Activated CD4-positive, alpha-beta memory T cell treated with anti-CD3 and anti-CD28 coated beads for 36 hours (primary cell): ENCODE measurements around the gene LIPA. TPM values are rescaled to one million over a fixed set of nuclear protein-coding genes. Genes with fewer than 3 reads are reported as not detected.
"Not testable (repeated sequence)": the region's sequence is repeated elsewhere in the genome, so short reads cannot be mapped to it uniquely, and the experiment has no call there.

Source experiments
- CTCF ChIA-PET: fragments of 350-600 bp; sonication (Branson Sonifier 250); formaldehyde crosslinking; loops from one replicate; lab custom pipeline; 2021; ENCODE audit warnings: antibody characterized with exemption, inconsistent platforms; lab: Charles Lee
- POLR2A ChIA-PET: fragments of 350-600 bp; sonication (Branson Sonifier 250); formaldehyde crosslinking; loops from one replicate; lab custom pipeline; 2021; ENCODE audit warnings: antibody characterized with exemption; lab: Charles Lee
- DNase-seq: peaks from one replicate; pipeline ENCODE4 v3.0.0-alpha.2; 2020
- H3K27ac Mint-ChIP-seq: one replicate; pipeline ENCODE4 v1.8.0; 2021; ENCODE audit warnings: mixed read lengths
- H3K27me3 Mint-ChIP-seq: one replicate; pipeline ENCODE4 v1.8.0; 2021; ENCODE audit warnings: mixed read lengths
- H3K36me3 Mint-ChIP-seq: one replicate; pipeline ENCODE4 v1.8.0; 2021; ENCODE audit warnings: mixed read lengths
- H3K4me1 Mint-ChIP-seq: one replicate; pipeline ENCODE4 v1.8.0; 2021; ENCODE audit warnings: low read depth, mixed read lengths
- H3K4me3 Mint-ChIP-seq: one replicate; pipeline ENCODE4 v1.8.0; 2021; ENCODE audit warnings: mild to moderate bottlenecking, mixed read lengths
- H3K9me3 Mint-ChIP-seq: one replicate; pipeline ENCODE4 v1.8.0; 2021; ENCODE audit warnings: mixed read lengths
- intact Hi-C: fragments of 100-400 bp; cut with micrococcal nuclease; formaldehyde crosslinking; loops from one replicate; pipeline ENCODE4 v1.15.1; 2023
- total RNA-seq, 2 experiments: library from RNA; stranded (reverse); gene quantifications; one replicate each; pipeline ENCODE4 v1.2.3, GENCODE V29; 2021

The LIPA gene
- total RNA-seq, result 10 to 100 TPM; 22.7 to 23.8 TPM

DNA sequence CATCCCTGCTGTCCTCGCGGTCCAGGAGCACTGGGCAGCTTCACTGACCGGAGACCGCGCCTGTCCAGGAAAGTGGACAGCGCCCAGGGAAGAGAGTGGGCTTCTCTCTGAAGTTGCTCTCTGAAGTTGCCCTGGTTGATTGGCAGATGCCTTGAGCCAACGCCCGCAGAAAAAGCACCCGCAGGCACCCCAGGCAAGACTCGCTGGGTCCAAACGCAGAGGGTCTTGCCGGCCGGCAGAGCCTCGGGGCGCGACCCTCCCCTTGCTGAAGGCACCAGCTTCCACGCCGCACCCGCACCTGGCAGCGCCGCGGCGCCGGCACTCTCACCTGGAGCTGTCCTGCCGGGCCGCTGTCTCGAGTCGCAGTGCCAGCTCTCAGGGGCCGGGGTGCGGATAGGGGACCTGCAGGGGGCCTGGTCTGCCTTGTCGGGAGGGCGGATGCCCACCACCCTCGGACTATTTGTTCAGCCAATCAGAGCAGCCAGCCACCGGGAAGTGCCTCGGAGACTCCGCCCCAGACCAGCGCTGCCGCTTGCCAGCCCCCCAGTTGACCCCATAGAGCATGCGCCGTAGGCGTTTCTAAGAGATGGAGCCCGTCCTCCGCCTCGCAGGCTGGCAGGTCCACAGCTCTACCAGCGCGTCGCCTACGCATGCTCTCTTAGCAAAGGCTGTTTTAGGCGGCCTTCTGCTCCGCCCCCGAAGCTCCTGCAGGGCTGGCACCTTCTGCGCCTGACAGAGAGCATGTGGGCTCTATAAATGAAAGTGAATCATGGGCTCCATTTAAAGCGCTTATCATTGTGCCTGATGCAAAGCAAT lies at the start of gene LIPA:
Gene LIPA, minus strand, starts transcription at position 367 of the 816 bp plus-strand sequence. CDS start 4,127 bp downstream, outside the sequence.
- ChIA-PET CTCF (interaction anchor here (0.6 to 2.5 kb wide), 8 partner anchors 21 to 417 kb away, joined by 3 to 18 read pairs (median 6); no protein-coding TSS in a partner anchor), POLR2A (interaction anchor here (0.9 kb wide), 1 partner anchor 162 kb away, joined by 3 read pairs; no protein-coding TSS in a partner anchor)
- intact Hi-C loops, result loop anchor here (1.0 to 10.0 kb wide), 8 partner anchors 35 to 1623 kb away; partner anchors contain the start of genes IFIT1, IFIT5, KIF20B and KLLN
- peaks cover 30% of the 10 kb centered on the region for H3K4me1 Mint-ChIP-seq
- H3K27ac Mint-ChIP-seq, result peak within 1 kb of the TSS; percentile 46
- peaks cover 10% of the 10 kb centered on the region for H3K36me3 Mint-ChIP-seq
- no peaks in the 10 kb centered on the region for H3K27me3 Mint-ChIP-seq
- H3K9me3 Mint-ChIP-seq, result peaks cover 21% of the 10 kb centered on the region
- H3K4me3 Mint-ChIP-seq, result peak within 1 kb of the TSS; percentile 83
- DNase-seq, result peak; percentile 96

DNA sequence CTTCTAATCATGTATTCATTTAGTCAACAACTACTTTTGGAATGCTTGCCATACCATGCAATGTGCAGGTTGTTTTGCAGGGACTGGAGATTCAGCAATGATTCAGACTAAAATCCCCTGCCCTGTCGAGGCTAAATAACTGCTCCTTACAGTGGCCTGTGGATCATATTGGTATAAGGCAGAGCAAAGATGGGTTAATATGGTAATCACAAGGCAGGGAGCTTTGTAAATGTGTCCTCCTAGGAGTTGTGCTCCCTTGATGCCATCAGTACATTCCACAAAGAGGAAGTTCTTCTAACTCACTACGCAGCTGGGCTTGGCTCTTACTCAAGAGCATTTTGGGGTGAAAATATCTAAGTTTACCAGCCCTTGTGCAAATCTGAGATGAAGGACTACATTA lies 49.7 kb upstream of the LIPA start:
- no peaks in the 10 kb centered on the region for H3K27me3 Mint-ChIP-seq
- no peak for DNase-seq
- ChIA-PET POLR2A (interaction anchor here (1.4 kb wide), 1 partner anchor 31 kb away, joined by 7 read pairs; no protein-coding TSS in a partner anchor), CTCF (interaction anchor here (1.2 to 1.9 kb wide), 2 partner anchors 68 to 264 kb away, joined by 3 to 8 read pairs; no protein-coding TSS in a partner anchor)
- H3K27ac Mint-ChIP-seq, result peak overlapping the region; percentile 68
- H3K4me3 Mint-ChIP-seq, result peak overlapping the region; percentile 79
- H3K4me1 Mint-ChIP-seq, result peaks cover 32% of the 10 kb centered on the region
- H3K9me3 Mint-ChIP-seq, result peaks cover 14% of the 10 kb centered on the region
- intact Hi-C loops, result loop anchor here (1.0 to 2.0 kb wide), 2 partner anchors 68 to 91 kb away; partner anchors contain the start of gene IFIT1
- peaks cover 9% of the 10 kb centered on the region for H3K36me3 Mint-ChIP-seq

DNA sequence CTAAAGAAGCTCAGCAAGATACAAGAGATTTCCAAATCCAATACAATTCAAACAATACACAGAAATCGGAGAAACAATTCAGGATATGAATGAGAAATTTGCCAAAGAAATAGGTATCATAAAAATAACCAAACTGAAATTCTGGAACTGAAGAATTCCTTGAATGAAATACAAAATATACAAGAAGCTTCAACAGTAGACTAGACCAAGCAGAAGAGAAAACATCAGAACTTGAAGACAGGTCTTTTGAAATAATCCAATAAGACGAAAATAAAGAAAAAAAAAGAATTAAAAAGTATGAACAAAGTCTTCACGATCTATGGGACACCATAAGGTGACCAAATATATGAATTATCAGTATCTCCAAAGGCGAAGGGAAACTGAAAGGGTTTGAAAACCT lies 47.5 kb upstream of the LIPA start:
- no peak overlapping the region for H3K27ac Mint-ChIP-seq
- peaks cover 5% of the 10 kb centered on the region for H3K36me3 Mint-ChIP-seq
- no peaks in the 10 kb centered on the region for H3K27me3 Mint-ChIP-seq
- no peak overlapping the region for H3K4me3 Mint-ChIP-seq
- intact Hi-C loops, result no loop called here
- POLR2A ChIA-PET, result no interaction called here
- peaks cover 38% of the 10 kb centered on the region for H3K4me1 Mint-ChIP-seq
- H3K9me3 Mint-ChIP-seq, result peaks cover 14% of the 10 kb centered on the region
- CTCF ChIA-PET, result no interaction called here
- no peak for DNase-seq

DNA sequence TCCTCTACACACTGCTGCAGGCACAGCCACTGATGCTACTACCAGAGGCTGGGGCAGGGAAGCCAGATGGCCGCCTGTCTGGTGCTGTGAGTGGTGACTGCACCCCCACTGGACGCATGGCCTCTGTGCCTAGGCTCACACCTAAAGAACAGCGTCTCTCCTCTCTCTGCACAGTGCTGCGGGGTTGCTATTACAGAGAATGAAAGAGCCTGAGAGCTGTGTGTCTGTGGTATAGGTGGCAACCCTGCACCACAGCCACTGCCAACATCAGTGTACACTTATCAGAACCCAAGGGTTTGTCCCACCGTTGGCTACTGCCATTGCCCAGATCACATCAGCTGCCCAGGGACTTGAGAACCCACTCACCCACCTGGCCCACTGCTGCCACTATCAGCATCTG lies 46.2 kb upstream of the LIPA start:
- ChIA-PET POLR2A (no interaction called here), CTCF (no interaction called here)
- no peak for DNase-seq
- Mint-ChIP-seq H3K27me3 (no peaks in the 10 kb centered on the region), H3K36me3 (peaks cover 5% of the 10 kb centered on the region), H3K4me3 (no peak overlapping the region), H3K4me1 (peaks cover 26% of the 10 kb centered on the region), H3K9me3 (peaks cover 14% of the 10 kb centered on the region), H3K27ac (no peak overlapping the region)
- intact Hi-C loops, result no loop called here

DNA sequence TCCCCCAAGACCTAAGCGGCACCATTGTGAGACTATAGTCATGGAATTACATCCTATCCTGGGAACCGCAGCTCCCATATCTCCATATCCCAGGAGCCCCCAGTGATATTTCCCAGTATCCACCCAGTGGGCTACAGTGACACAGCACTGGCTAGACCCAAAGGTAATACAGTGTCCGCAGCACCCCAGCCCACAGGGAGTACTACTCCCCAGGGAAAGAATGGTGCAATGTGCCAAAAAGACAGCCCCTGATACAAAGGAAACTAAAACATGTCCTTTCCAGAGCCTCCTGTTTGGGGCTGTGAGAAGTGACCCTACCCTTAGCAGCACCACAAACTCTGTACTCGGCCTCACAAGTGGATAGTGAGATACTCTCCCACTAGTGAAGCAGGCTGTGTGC lies 45.8 kb upstream of the LIPA start:
- ChIA-PET CTCF (no interaction called here), POLR2A (no interaction called here)
- intact Hi-C loops, result no loop called here
- Mint-ChIP-seq H3K27ac (no peak overlapping the region), H3K36me3 (peaks cover 5% of the 10 kb centered on the region), H3K4me3 (no peak overlapping the region), H3K4me1 (peaks cover 21% of the 10 kb centered on the region), H3K9me3 (peaks cover 14% of the 10 kb centered on the region), H3K27me3 (no peaks in the 10 kb centered on the region)
- no peak for DNase-seq

DNA sequence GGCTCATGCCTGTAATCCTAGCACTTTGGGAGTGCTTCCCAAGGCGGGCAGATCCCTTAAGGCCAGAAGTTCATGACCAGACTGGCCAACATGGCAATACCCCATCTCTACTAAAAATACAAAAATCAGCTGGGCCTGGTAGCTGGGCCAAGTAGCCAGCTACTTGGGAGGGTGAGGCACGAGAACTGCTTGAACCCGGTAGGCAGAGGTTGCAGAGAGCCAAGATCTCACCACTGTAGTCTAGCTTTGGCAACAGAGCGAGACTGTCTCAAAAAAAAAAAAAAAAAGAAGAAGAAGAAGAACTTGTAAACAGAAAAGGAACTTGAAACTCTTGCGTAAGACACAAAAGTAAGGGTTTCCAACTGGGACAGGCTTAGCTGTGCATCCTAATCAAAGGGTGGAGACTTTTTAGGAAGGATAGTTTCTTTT lies 44.7 kb upstream of the LIPA start:
- H3K4me1 Mint-ChIP-seq, result peaks cover 16% of the 10 kb centered on the region
- H3K36me3 Mint-ChIP-seq, result peaks cover 5% of the 10 kb centered on the region
- H3K9me3 Mint-ChIP-seq, result peaks cover 14% of the 10 kb centered on the region
- POLR2A ChIA-PET, result interaction anchor here (0.7 kb wide), 1 partner anchor 9 kb away, joined by 3 read pairs; no protein-coding TSS in a partner anchor
- intact Hi-C loops, result no loop called here
- H3K27me3 Mint-ChIP-seq, result no peaks in the 10 kb centered on the region
- H3K4me3 Mint-ChIP-seq, result no peak overlapping the region
- CTCF ChIA-PET, result no interaction called here
- H3K27ac Mint-ChIP-seq, result no peak overlapping the region
- DNase-seq, result no peak

DNA sequence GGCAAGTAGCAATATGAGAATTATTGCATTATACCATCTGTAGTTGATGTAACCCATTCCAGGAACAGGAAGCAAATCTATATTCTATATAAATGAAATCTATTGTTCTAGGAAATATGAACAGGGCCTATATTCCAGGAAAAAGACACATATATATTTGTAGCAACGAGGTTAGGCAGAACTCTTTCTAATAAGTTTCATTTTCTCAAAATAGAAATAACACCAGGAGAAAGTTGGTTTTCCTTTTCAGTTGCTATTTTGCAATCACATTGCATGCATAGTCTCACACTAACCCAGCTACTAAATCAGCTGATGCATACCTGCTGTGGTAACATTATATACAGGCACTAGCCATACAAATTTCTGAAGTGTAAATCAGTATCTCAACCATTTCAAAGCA lies 44.0 kb upstream of the LIPA start:
- Mint-ChIP-seq H3K27me3 (no peaks in the 10 kb centered on the region), H3K4me1 (peaks cover 11% of the 10 kb centered on the region), H3K27ac (no peak overlapping the region), H3K4me3 (no peak overlapping the region), H3K36me3 (peaks cover 5% of the 10 kb centered on the region), H3K9me3 (peaks cover 14% of the 10 kb centered on the region)
- no peak for DNase-seq
- ChIA-PET CTCF (interaction anchor here (2.1 kb wide), 1 partner anchor 73 kb away, joined by 14 read pairs; no protein-coding TSS in a partner anchor), POLR2A (no interaction called here)
- intact Hi-C loops, result no loop called here

DNA sequence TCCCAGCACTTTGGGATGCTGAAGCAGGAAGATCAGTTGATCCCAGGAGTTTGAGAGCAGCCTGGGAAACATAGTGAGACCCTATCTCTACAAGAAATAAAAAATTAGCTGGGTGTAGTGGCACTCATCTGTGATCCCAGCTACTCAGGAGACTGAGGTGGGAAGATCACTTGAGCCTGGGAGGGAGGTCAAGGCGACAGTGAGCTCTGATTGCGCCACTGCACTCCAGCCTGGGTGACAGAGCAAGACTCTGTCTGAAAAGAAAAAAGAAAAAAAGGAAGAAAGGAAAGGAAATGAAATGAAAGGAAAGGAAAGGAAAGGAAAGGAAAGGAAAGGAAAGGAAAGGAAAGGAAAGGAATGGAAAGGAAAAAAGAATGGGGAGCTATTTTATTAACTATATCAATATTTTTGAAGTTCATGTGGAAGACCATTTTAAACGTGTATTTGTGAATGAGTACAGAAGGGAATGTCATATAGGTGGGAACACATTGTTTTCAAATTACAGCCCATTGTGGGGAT lies 43.2 kb upstream of the LIPA start:
- CTCF ChIA-PET, result interaction anchor here (0.8 to 2.1 kb wide), 3 partner anchors 74 to 273 kb away, joined by 3 to 14 read pairs (median 3); no protein-coding TSS in a partner anchor

DNA sequence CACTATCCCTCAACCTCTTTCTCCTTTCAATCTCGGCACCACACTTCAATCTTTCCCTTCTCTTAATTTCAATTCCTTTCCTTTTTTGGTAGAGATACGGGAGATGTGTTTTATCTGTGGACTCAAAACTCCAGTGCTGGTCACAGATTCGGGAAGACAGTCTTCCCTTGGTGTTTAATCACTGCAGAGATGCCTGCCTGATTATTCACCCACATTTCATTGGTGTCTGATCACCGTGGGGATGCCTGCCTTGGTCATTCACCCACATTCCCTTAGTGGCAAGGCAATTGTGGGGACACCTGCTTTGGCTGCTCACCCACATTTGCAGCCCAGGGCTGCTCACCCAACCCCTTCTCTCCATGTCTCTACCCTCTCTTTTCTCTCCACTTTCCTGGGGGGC lies 33.7 kb upstream of the LIPA start:
- DNase-seq, POLR2A ChIA-PET, H3K27ac Mint-ChIP-seq, H3K9me3 Mint-ChIP-seq, intact Hi-C loops, H3K36me3 Mint-ChIP-seq, H3K4me3 Mint-ChIP-seq, H3K4me1 Mint-ChIP-seq, CTCF ChIA-PET, H3K27me3 Mint-ChIP-seq: not testable (repeated sequence)

More for the DNA sequence above, 43.2 kb upstream of the LIPA start:
- no peak overlapping the region for H3K27ac Mint-ChIP-seq
- peaks cover 14% of the 10 kb centered on the region for H3K9me3 Mint-ChIP-seq
- no peaks in the 10 kb centered on the region for H3K27me3 Mint-ChIP-seq
- no peak overlapping the region for H3K4me3 Mint-ChIP-seq
- DNase-seq, result no peak
- H3K4me1 Mint-ChIP-seq, result peaks cover 8% of the 10 kb centered on the region
- intact Hi-C loops, result no loop called here
- H3K36me3 Mint-ChIP-seq, result peaks cover 5% of the 10 kb centered on the region
- POLR2A ChIA-PET, result no interaction called here

DNA sequence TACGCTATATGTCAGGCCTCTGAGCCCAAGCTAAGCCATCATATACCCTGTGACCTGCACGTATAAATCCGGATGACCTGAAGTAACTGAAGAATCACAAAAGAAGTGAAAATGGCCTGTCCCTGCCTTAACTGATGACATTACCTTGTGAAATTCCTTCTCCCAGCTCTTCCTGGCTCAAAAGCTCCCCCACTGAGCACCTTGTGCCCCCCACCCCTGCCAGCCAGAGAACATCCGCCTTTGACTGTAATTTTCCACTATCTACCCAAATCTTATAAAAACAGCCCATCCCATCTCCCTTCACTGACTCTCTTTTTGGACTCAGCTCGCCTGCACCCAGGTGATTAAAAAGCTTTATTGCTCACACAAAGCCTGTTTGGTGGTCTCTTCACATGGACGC lies 33.1 kb upstream of the LIPA start:
- intact Hi-C loops, H3K27me3 Mint-ChIP-seq, H3K9me3 Mint-ChIP-seq, H3K4me3 Mint-ChIP-seq, DNase-seq, H3K36me3 Mint-ChIP-seq, POLR2A ChIA-PET, H3K27ac Mint-ChIP-seq, H3K4me1 Mint-ChIP-seq, CTCF ChIA-PET: not testable (repeated sequence)

DNA sequence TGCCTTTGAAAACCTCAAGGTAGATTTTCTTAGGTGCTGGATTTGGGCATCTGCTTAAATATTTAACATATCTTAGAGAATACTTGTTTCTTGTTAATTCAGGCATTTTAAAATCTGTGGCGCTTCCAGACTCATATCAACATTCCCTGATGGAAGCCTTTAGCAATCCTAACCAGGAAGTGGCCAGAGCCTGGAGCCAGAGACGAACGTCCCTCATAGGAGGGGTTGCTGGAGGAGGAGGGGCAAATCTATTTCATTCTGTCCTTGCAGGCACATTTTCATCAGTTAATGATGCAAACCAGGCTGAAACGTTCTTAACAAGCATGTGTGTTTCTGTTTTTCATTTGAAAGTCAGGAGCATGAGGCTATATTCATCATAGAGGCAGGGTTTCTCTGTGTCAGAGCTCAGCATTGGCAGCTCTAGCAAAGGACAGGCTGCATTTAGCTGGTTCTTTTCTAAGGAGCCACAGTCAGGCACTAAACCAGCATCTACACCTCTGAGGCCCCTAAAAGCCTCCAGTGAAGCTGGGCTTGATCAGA lies 32.4 kb upstream of the LIPA start:
- H3K4me3 Mint-ChIP-seq, result no peak overlapping the region
- CTCF ChIA-PET, result interaction anchor here (0.6 kb wide), 1 partner anchor 109 kb away, joined by 3 read pairs; the partner anchor contains the start of gene IFIT1
- intact Hi-C loops, result no loop called here
- no peaks in the 10 kb centered on the region for H3K36me3 Mint-ChIP-seq
- POLR2A ChIA-PET, result no interaction called here
- DNase-seq, result no peak
- H3K27ac Mint-ChIP-seq, result no peak overlapping the region
- H3K27me3 Mint-ChIP-seq, result peaks cover 1% of the 10 kb centered on the region
- no peaks in the 10 kb centered on the region for H3K4me1 Mint-ChIP-seq
- no peaks in the 10 kb centered on the region for H3K9me3 Mint-ChIP-seq
